CD8-positive, alpha-beta memory T cell (primary cell): Measurements from ENCODE around the gene SEC11A. TPM values are rescaled to one million over a fixed set of nuclear protein-coding genes. Genes with fewer than 3 reads are reported as not detected.
"Not testable (repeated sequence)": the region's sequence is repeated elsewhere in the genome, so short reads cannot be mapped to it uniquely, and the experiment has no call there.

Experiments
- CTCF ChIA-PET: fragments of 350-600 bp; sonication (Branson Sonifier 250); formaldehyde crosslinking; loops from one replicate; lab custom pipeline; 2021; ENCODE audit warnings: antibody characterized with exemption; lab: Charles Lee
- POLR2A ChIA-PET: fragments of 350-600 bp; sonication (Branson Sonifier 250); formaldehyde crosslinking; loops from one replicate; lab custom pipeline; 2021; ENCODE audit warnings: antibody characterized with exemption; lab: Charles Lee
- DNase-seq, 5 donors: peaks; one replicate each; pipeline versions ENCODE4 v3.0.0 to v3.0.0-alpha.2; 2020 to 2022; ENCODE audit warnings: mixed read lengths in 1 of 5
- H3K27ac ChIP-seq: one replicate; pipeline ENCODE4 v1.7.0; 2013; ENCODE audit warnings: low read depth, mild to moderate bottlenecking, low read length, moderate library complexity
- H3K27me3 ChIP-seq: 2 replicates; pipeline ENCODE4 v1.7.0; 2013; ENCODE audit warnings: low read length, mild to moderate bottlenecking; ENCODE audit not compliant: insufficient read depth, poor library complexity, severe bottlenecking
- H3K36me3 ChIP-seq: 2 replicates; pipeline ENCODE4 v1.7.0; 2013; ENCODE audit warnings: mild to moderate bottlenecking, low read length, moderate library complexity; ENCODE audit not compliant: insufficient read depth
- H3K4me1 ChIP-seq: 2 replicates; pipeline ENCODE4 v1.7.0; 2013; ENCODE audit warnings: mild to moderate bottlenecking, low read length, moderate library complexity; ENCODE audit not compliant: insufficient read depth
- H3K4me3 ChIP-seq: 2 replicates; pipeline ENCODE4 v1.7.0; 2013; ENCODE audit warnings: mild to moderate bottlenecking, low read length
- H3K9me3 ChIP-seq: 2 replicates; pipeline ENCODE4 v1.7.0; 2013; ENCODE audit warnings: mild to moderate bottlenecking, low read length
- H3K27ac Mint-ChIP-seq, 8 donors: one replicate each; pipeline ENCODE4 v1.8.0; 2020 to 2021; ENCODE audit warnings: mixed read lengths in 8 of 8, mild to moderate bottlenecking in 6 of 8, inconsistent platforms in 3 of 8, moderate library complexity in 3 of 8
- H3K27me3 Mint-ChIP-seq, 2 donors: one replicate each; pipeline ENCODE4 v1.8.0; 2020 to 2021; ENCODE audit warnings: mixed read lengths in 2 of 2, mild to moderate bottlenecking in 1 of 2, moderate library complexity in 1 of 2
- H3K36me3 Mint-ChIP-seq, 3 donors: one replicate each; pipeline ENCODE4 v1.8.0; 2020 to 2021; ENCODE audit warnings: mixed read lengths in 3 of 3, inconsistent platforms in 1 of 3, mild to moderate bottlenecking in 1 of 3
- H3K4me1 Mint-ChIP-seq, 3 donors: one replicate each; pipeline ENCODE4 v1.8.0; 2020 to 2021; ENCODE audit warnings: mixed read lengths in 3 of 3, inconsistent platforms in 1 of 3, mild to moderate bottlenecking in 1 of 3
- H3K4me3 Mint-ChIP-seq, 7 donors: one replicate each; pipeline ENCODE4 v1.8.0; 2020 to 2021; ENCODE audit warnings: mixed read lengths in 7 of 7, mild to moderate bottlenecking in 6 of 7, moderate library complexity in 4 of 7, inconsistent platforms in 2 of 7
- H3K9me3 Mint-ChIP-seq, 5 donors: one replicate each; pipeline ENCODE4 v1.8.0; 2020 to 2022; ENCODE audit warnings: mixed read lengths in 5 of 5, mild to moderate bottlenecking in 3 of 5, moderate library complexity in 2 of 5, inconsistent platforms in 1 of 5
- polyA plus RNA-seq: library from polyadenylated mRNA; unstranded; fragments of 300-500 nt; fragmentation: Illumina TruSeq; gene quantifications from one replicate; pipeline ENCODE4 v1.2.3, GENCODE V29; 2021
- total RNA-seq, 2 experiments: library from RNA; stranded (reverse); gene quantifications; one replicate each; pipeline ENCODE4 v1.2.3, GENCODE V29; 2021

Gene SEC11A
- total and polyA plus RNA-seq, 3 experiments from 2014 or later: 132 to 134 (median 133) TPM

- Mint-ChIP-seq H3K4me1 (peaks cover 31 to 56% (median 50%) of the 10 kb centered on the region in 3 donors), H3K4me3 (peak overlapping the region; percentile 94 to 99 (median 98)), H3K9me3 (no peaks in the 10 kb centered on the region), H3K36me3 (peaks cover 4 to 32% (median 12%) of the 10 kb centered on the region in 3 donors), H3K27ac (peak overlapping the region; percentile 92 to 99 (median 98)), H3K27me3 (peaks cover 0 to 2% of the 10 kb centered on the region in 2 donors)
- H3K36me3 ChIP-seq: peaks cover 24% of the 10 kb centered on the region
- peaks cover 30% of the 10 kb centered on the region for H3K4me1 ChIP-seq
- no peaks in the 10 kb centered on the region for H3K9me3 ChIP-seq
- ChIA-PET CTCF (interaction anchor here (0.6 to 4.1 kb wide), 16 partner anchors 9 to 275 kb away, joined by 3 to 30 read pairs (median 6); partner anchors contain the start of genes SEC11A and ZSCAN2), POLR2A (interaction anchor here (0.9 to 1.7 kb wide), 7 partner anchors 9 to 94 kb away, joined by 3 to 18 read pairs (median 9); partner anchors contain the start of genes SEC11A and ZSCAN2)
- H3K27me3 ChIP-seq: no peaks in the 10 kb centered on the region
- peak overlapping the region; percentile 94 for H3K27ac ChIP-seq
- no peak for DNase-seq
- peak overlapping the region; percentile 100 for H3K4me3 ChIP-seq
These were observed 62.4 kb downstream of the SEC11A start for GRCh38 chr15:84653584-84653909.

- Histone ChIP-seq H3K4me3 (no peak overlapping the region), H3K9me3 (no peaks in the 10 kb centered on the region), H3K27me3 (no peaks in the 10 kb centered on the region), H3K4me1 (peaks cover 17% of the 10 kb centered on the region), H3K36me3 (peaks cover 59% of the 10 kb centered on the region), H3K27ac (no peak overlapping the region)
- POLR2A ChIA-PET: interaction anchor here (0.6 to 1.5 kb wide), 2 partner anchors 16 to 20 kb away, joined by 3 to 9 read pairs; no protein-coding TSS in a partner anchor
- CTCF ChIA-PET: interaction anchor here (0.8 to 1.8 kb wide), 5 partner anchors 8 to 83 kb away, joined by 3 to 6 read pairs (median 5); partner anchors contain the start of gene NMB
- Mint-ChIP-seq H3K9me3 (no peaks in the 10 kb centered on the region), H3K27me3 (no peaks in the 10 kb centered on the region), H3K4me3 (no peak overlapping the region), H3K27ac (peak overlapping the region in 3 of 8 donors; percentile 23 to 50 (median 46)), H3K4me1 (peaks cover 20 to 39% (median 32%) of the 10 kb centered on the region in 3 donors), H3K36me3 (peaks cover 10 to 69% (median 18%) of the 10 kb centered on the region in 3 donors)
- DNase-seq: no peak
These were observed 66.2 kb downstream of the SEC11A start for GRCh38 chr15:84649706-84650105.

- Histone ChIP-seq H3K4me1 (peaks cover 13% of the 10 kb centered on the region), H3K4me3 (no peak overlapping the region), H3K36me3 (peaks cover 59% of the 10 kb centered on the region), H3K27ac (no peak overlapping the region), H3K9me3 (no peaks in the 10 kb centered on the region), H3K27me3 (no peaks in the 10 kb centered on the region)
- peaks cover 10 to 71% (median 20%) of the 10 kb centered on the region in 3 donors for H3K36me3 Mint-ChIP-seq
- no peaks in the 10 kb centered on the region for H3K9me3 Mint-ChIP-seq
- peak overlapping the region in 3 of 8 donors; percentile 8 to 61 (median 23) for H3K27ac Mint-ChIP-seq
- H3K4me3 Mint-ChIP-seq: peak overlapping the region in 1 of 7 donors; percentile 60
- DNase-seq: no peak
- H3K4me1 Mint-ChIP-seq: peaks cover 15 to 31% (median 27%) of the 10 kb centered on the region in 3 donors
- H3K27me3 Mint-ChIP-seq: no peaks in the 10 kb centered on the region
- CTCF ChIA-PET: interaction anchor here (0.7 to 1.6 kb wide), 5 partner anchors 10 to 280 kb away, joined by 3 to 5 read pairs (median 5); partner anchors contain the start of gene NMB
- POLR2A ChIA-PET: interaction anchor here (0.6 to 0.9 kb wide), 3 partner anchors 14 to 213 kb away, joined by 3 to 4 read pairs (median 4); no protein-coding TSS in a partner anchor
These were observed 67.4 kb downstream of the SEC11A start for GRCh38 chr15:84648539-84648938.

GRCh38 chr15:84647726-84648125, 68.2 kb downstream of the SEC11A start:
- Histone ChIP-seq H3K27me3 (no peaks in the 10 kb centered on the region), H3K27ac (no peak overlapping the region), H3K4me1 (peaks cover 6% of the 10 kb centered on the region), H3K4me3 (no peak overlapping the region), H3K9me3 (no peaks in the 10 kb centered on the region), H3K36me3 (peaks cover 59% of the 10 kb centered on the region)
- Mint-ChIP-seq H3K36me3 (peaks cover 10 to 79% (median 20%) of the 10 kb centered on the region in 3 donors), H3K27ac (peak overlapping the region in 7 of 8 donors; percentile 5 to 77 (median 50)), H3K27me3 (no peaks in the 10 kb centered on the region), H3K4me3 (no peak overlapping the region), H3K4me1 (peaks cover 15 to 26% (median 25%) of the 10 kb centered on the region in 3 donors), H3K9me3 (no peaks in the 10 kb centered on the region)
- CTCF ChIA-PET: interaction anchor here (0.9 to 1.0 kb wide), 2 partner anchors 10 to 281 kb away, joined by 3 read pairs; no protein-coding TSS in a partner anchor
- no peak for DNase-seq
- POLR2A ChIA-PET: interaction anchor here (0.6 kb wide), 1 partner anchor 10 kb away, joined by 3 read pairs; the partner anchor contains the start of gene NMB

- H3K36me3 Mint-ChIP-seq: peaks cover 7 to 79% (median 12%) of the 10 kb centered on the region in 3 donors
- no peak overlapping the region for H3K4me3 Mint-ChIP-seq
- H3K27me3 Mint-ChIP-seq: no peaks in the 10 kb centered on the region
- Histone ChIP-seq H3K27me3 (no peaks in the 10 kb centered on the region), H3K36me3 (peaks cover 50% of the 10 kb centered on the region), H3K4me1 (no peaks in the 10 kb centered on the region), H3K27ac (no peak overlapping the region), H3K9me3 (no peaks in the 10 kb centered on the region), H3K4me3 (no peak overlapping the region)
- ChIA-PET POLR2A (interaction anchor here (0.7 kb wide), 1 partner anchor 37 kb away, joined by 3 read pairs; no protein-coding TSS in a partner anchor), CTCF (no interaction called here)
- H3K9me3 Mint-ChIP-seq: no peaks in the 10 kb centered on the region
- H3K4me1 Mint-ChIP-seq: peaks cover 6 to 13% (median 10%) of the 10 kb centered on the region in 3 donors
- no peak for DNase-seq
- peak overlapping the region in 4 of 8 donors; percentile 15 to 92 (median 60) for H3K27ac Mint-ChIP-seq
These were observed 69.9 kb downstream of the SEC11A start for GRCh38 chr15:84645997-84646396.

GRCh38 chr15:84645496-84645895, 70.4 kb downstream of the SEC11A start:
- DNase-seq: no peak
- Mint-ChIP-seq H3K4me3 (no peak overlapping the region), H3K36me3 (peaks cover 7 to 83% (median 16%) of the 10 kb centered on the region in 3 donors), H3K27ac (peak overlapping the region in 2 of 8 donors; percentile 11 to 82), H3K27me3 (no peaks in the 10 kb centered on the region), H3K9me3 (no peaks in the 10 kb centered on the region), H3K4me1 (peaks cover 6 to 13% (median 10%) of the 10 kb centered on the region in 3 donors)
- H3K4me1 ChIP-seq: no peaks in the 10 kb centered on the region
- H3K27ac ChIP-seq: no peak overlapping the region
- no peak overlapping the region for H3K4me3 ChIP-seq
- peaks cover 53% of the 10 kb centered on the region for H3K36me3 ChIP-seq
- ChIA-PET CTCF (no interaction called here), POLR2A (no interaction called here)
- no peaks in the 10 kb centered on the region for H3K9me3 ChIP-seq
- no peaks in the 10 kb centered on the region for H3K27me3 ChIP-seq

- no peak overlapping the region for H3K4me3 Mint-ChIP-seq
- DNase-seq: no peak
- no peaks in the 10 kb centered on the region for H3K9me3 ChIP-seq
- H3K27ac ChIP-seq: no peak overlapping the region
- peaks cover 4 to 9% (median 5%) of the 10 kb centered on the region in 3 donors for H3K4me1 Mint-ChIP-seq
- no peaks in the 10 kb centered on the region for H3K27me3 ChIP-seq
- H3K27me3 Mint-ChIP-seq: no peaks in the 10 kb centered on the region
- H3K36me3 ChIP-seq: peaks cover 57% of the 10 kb centered on the region
- POLR2A ChIA-PET: interaction anchor here (0.9 kb wide), 1 partner anchor 10 kb away, joined by 3 read pairs; the partner anchor contains the start of gene WDR73
- H3K4me3 ChIP-seq: no peak overlapping the region
- H3K27ac Mint-ChIP-seq: no peak overlapping the region
- CTCF ChIA-PET: interaction anchor here (1.2 kb wide), 1 partner anchor 9 kb away, joined by 3 read pairs; no protein-coding TSS in a partner anchor
- H3K4me1 ChIP-seq: no peaks in the 10 kb centered on the region
- no peaks in the 10 kb centered on the region for H3K9me3 Mint-ChIP-seq
- peaks cover 7 to 90% (median 12%) of the 10 kb centered on the region in 3 donors for H3K36me3 Mint-ChIP-seq
These were observed 72.1 kb downstream of the SEC11A start for GRCh38 chr15:84643838-84644237.

- POLR2A ChIA-PET: interaction anchor here (0.7 kb wide), 1 partner anchor 11 kb away, joined by 3 read pairs; no protein-coding TSS in a partner anchor
- not testable (repeated sequence) for H3K4me3 Mint-ChIP-seq, H3K9me3 ChIP-seq, H3K27me3 Mint-ChIP-seq, H3K9me3 Mint-ChIP-seq, H3K4me3 ChIP-seq, H3K27ac ChIP-seq, H3K4me1 Mint-ChIP-seq, H3K4me1 ChIP-seq, DNase-seq, H3K27me3 ChIP-seq
- CTCF ChIA-PET: interaction anchor here (1.2 kb wide), 1 partner anchor 11 kb away, joined by 3 read pairs; no protein-coding TSS in a partner anchor
- H3K36me3 ChIP-seq: peaks cover 57% of the 10 kb centered on the region
- Mint-ChIP-seq H3K27ac (peak overlapping the region in 1 of 8 donors; percentile 6), H3K36me3 (peaks cover under 1 to 88% (median 5%) of the 10 kb centered on the region in 3 donors)
These were observed 73.3 kb downstream of the SEC11A start for GRCh38 chr15:84642640-84643039.
